ENCODE results near the gene ADCY9. TPM values are rescaled to one million over a fixed set of nuclear protein-coding genes. Genes with fewer than 3 reads are reported as not detected.

The ADCY9 gene
- total and polyA plus RNA-seq, 2 experiments from 2014 or later: 7.1 to 28.4 TPM

GRCh38 chr16:4111748-4112696, 4.2 kb downstream of the ADCY9 start:
- Histone ChIP-seq H3K36me3 (no peaks in the 10 kb centered on the region), H3K27ac (no peak overlapping the region), H3K4me3 (peak overlapping the region; percentile 25), H3K4me1 (ENCODE audit: low read depth) (peaks cover 22% of the 10 kb centered on the region), H3K27me3 (no peaks in the 10 kb centered on the region), H3K9me3 (ENCODE audit: low read depth) (no peaks in the 10 kb centered on the region)
- no peak for TF ChIP-seq CTCF (IDR thresholded peaks at IDR 0.05; ENCODE audit: low read depth, low read length)
- no peak for DNase-seq (ENCODE audit: low read depth in 1 of 2, low spot score in 1 of 2)

GRCh38 chr16:4110680-4111079, 5.6 kb downstream of the ADCY9 start:
- Histone ChIP-seq H3K27ac (no peak overlapping the region), H3K4me3 (no peak overlapping the region), H3K27me3 (no peaks in the 10 kb centered on the region), H3K9me3 (ENCODE audit: low read depth) (no peaks in the 10 kb centered on the region), H3K4me1 (ENCODE audit: low read depth) (peaks cover 18% of the 10 kb centered on the region), H3K36me3 (no peaks in the 10 kb centered on the region)
- no peak for TF ChIP-seq CTCF (IDR thresholded peaks at IDR 0.05; ENCODE audit: low read depth, low read length)
- DNase-seq (ENCODE audit: low read depth in 1 of 2, low spot score in 1 of 2): no peak

- Histone ChIP-seq H3K27ac (no peak overlapping the region), H3K27me3 (no peaks in the 10 kb centered on the region), H3K4me1 (ENCODE audit: low read depth) (peaks cover 18% of the 10 kb centered on the region), H3K4me3 (no peak overlapping the region), H3K9me3 (ENCODE audit: low read depth) (no peaks in the 10 kb centered on the region), H3K36me3 (no peaks in the 10 kb centered on the region)
- no peak for DNase-seq (ENCODE audit: low read depth in 1 of 2, low spot score in 1 of 2)
- no peak for TF ChIP-seq CTCF (IDR thresholded peaks at IDR 0.05; ENCODE audit: low read depth, low read length)
These were observed 6.2 kb downstream of the ADCY9 start for GRCh38 chr16:4110065-4110464.

GRCh38 chr16:4109250-4109736, 6.9 kb downstream of the ADCY9 start:
- Histone ChIP-seq H3K4me3 (no peak overlapping the region), H3K9me3 (ENCODE audit: low read depth) (no peaks in the 10 kb centered on the region), H3K36me3 (no peaks in the 10 kb centered on the region), H3K27ac (no peak overlapping the region), H3K27me3 (no peaks in the 10 kb centered on the region), H3K4me1 (ENCODE audit: low read depth) (peaks cover 18% of the 10 kb centered on the region)
- DNase-seq (ENCODE audit: low read depth in 1 of 2, low spot score in 1 of 2): no peak
- no peak for TF ChIP-seq CTCF (IDR thresholded peaks at IDR 0.05; ENCODE audit: low read depth, low read length)

GRCh38 chr16:4106516-4106915, 9.7 kb downstream of the ADCY9 start:
- no peaks in the 10 kb centered on the region for H3K4me1 ChIP-seq (ENCODE audit: low read depth)
- H3K27me3 ChIP-seq: no peaks in the 10 kb centered on the region
- H3K27ac ChIP-seq: no peak overlapping the region
- H3K36me3 ChIP-seq: no peaks in the 10 kb centered on the region
- H3K9me3 ChIP-seq (ENCODE audit: low read depth): no peaks in the 10 kb centered on the region
- no peak for TF ChIP-seq CTCF (IDR thresholded peaks at IDR 0.05; ENCODE audit: low read depth, low read length)
- no peak for DNase-seq (ENCODE audit: low read depth in 1 of 2, low spot score in 1 of 2)
- H3K4me3 ChIP-seq: no peak overlapping the region
